ENCODE measurements around the gene CALCR.
"Not testable (repeated sequence)": the region's sequence is repeated elsewhere in the genome, so short reads cannot be mapped to it uniquely, and the experiment has no call there.

Gene CALCR

GRCh38 chr7:93562106-93562505 is 12.4 kb downstream of the CALCR start:
- no peak for DNase-seq (ENCODE audit: low spot score)

- no peak for DNase-seq (ENCODE audit: low spot score)
Measured at GRCh38 chr7:93559639-93560491, 14.7 kb downstream of the CALCR start.

- DNase-seq (ENCODE audit: low spot score): no peak
Measured at GRCh38 chr7:93558705-93559614, 15.6 kb downstream of the CALCR start.

- DNase-seq (ENCODE audit: low spot score): no peak
Measured at GRCh38 chr7:93551931-93552330, 22.6 kb downstream of the CALCR start.

DNA sequence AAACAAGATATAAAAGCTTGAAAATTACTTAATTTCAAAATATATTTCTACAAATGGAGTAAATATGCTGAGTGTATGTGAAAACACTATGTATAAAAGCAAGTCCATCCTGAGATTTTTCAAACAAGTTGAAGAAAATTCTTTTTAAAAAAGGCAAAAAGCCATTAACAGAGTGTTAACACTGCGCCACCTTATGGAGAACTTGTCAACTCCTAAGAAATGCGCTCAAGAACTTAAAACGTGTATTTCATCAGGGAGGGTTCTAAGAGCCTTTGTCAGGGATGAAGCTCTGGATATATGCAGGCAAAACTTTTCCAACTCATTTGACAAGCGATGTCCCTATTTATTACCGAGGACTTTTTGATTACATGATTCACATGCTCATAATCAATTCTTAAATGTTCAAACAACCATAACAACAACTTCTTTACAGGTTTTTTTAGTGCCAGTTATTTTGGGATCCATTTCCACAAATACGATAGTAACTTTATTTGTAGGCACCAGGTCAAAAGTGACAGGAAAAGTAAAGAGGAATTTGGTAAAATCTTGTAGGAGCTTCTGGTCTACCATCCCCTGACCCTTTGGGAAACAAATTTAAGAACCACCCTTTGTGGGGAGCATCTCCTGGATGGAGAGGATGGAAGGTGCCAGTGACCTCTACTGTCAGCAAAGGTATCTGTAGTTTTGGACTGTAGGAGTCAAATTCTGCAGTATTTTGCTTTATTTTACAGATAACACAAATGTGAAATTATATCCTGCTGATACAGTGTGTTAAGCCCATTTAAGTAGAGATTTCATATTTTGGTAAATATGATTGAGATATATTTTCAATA is 23.2 kb downstream of the CALCR start:
- peak; percentile 28 for DNase-seq (ENCODE audit: low spot score)

DNA sequence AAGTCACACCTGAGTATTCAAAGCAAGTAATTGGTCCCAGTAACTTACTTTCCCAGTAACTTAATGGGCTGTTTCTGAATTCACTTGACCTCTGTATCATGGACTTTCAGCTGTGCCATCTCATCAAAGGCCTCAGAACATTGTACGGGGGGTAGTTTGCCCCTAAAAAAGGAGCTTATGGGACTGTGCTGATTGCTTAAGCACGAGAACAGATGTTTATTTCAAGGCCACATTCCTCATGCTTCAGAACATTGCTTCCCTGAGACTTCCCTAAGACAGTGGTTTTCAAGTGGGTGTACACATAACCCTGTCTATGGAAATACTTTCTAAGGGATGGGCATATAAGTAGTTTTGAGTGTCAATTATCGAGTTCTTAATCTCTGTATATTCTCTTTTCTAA is 26.8 kb downstream of the CALCR start:
- DNase-seq (ENCODE audit: low spot score): no peak

DNA sequence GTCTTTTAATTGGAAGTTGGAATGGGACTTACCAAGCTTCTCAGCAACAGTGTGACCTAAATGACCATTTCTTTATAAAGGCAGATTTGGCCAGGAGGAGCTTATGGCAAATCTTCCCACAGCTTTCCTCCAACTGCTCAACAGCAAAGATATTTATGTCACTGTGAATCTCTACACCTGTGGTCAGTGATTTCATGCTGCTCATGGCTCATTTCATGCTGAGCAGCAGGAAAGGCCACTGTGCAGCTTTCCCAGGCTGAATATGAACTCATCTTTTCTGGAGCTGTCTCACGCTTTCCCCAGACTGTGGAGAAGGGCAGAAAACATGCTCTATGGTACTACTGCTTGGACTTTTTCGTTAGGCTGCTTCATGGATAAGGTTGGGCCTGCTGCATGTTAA is 29.8 kb downstream of the CALCR start:
- peak; percentile 88 for DNase-seq (ENCODE audit: low spot score)

DNA sequence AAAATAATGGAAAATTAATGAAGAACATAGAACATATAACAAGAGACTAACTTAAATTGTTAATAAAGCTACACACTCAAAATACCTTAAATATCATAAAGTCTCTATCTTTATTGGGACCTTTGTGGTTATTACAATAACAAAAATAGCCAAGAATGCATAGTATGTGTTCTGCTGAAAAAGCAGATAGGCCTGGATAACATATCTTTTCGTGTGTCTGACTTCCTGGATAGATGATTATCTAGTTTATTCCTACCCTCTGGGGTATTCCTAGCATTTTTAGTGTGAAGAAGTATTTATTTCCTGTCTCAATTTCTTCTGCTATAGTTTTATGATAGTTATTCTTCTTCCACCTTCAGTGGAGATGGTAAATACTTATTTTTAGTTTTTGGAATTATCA is 36.5 kb downstream of the CALCR start:
- DNase-seq (ENCODE audit: low spot score): no peak

DNA sequence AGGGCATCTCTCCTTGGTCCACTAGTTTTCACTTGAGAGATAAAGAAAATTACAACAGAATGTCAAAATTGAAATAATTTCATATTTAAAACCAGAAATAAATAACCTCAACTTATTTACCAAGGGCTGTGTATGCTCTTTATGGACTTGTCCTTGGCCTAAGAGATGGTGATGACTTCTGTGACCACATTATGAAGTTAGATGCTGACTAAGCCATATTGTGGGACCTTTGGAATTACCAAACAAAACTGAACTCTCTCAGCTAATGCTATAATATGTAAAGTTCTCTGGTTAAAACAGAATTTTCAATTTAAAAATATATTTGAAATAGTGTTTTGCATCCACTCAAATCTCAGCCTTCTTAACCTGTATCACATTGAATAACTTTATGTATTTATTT is 38.9 kb downstream of the CALCR start:
- DNase-seq (ENCODE audit: low spot score): no peak

GRCh38 chr7:93530701-93531100 is 43.8 kb downstream of the CALCR start:
- no peak for DNase-seq (ENCODE audit: low spot score)

DNA sequence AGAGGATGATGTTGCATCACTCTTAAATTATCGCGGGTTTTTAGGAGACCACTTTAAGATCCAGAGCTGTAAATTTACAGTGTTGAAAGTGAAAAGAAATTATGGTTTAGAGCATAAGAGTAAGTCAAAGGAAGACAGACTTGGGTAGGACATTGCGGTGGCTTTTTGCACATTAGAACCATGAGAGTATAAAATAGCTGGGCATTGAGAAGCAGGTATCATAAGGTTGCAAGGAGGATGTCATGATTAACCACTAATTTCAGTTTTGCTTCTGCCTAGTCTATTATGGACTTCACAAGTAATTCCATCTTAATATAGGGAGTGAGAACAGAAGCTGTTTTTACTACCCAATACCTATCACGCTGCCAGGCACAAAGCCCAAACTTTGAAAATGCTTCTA is 57.7 kb downstream of the CALCR start:
- DNase-seq (ENCODE audit: low spot score): no peak

GRCh38 chr7:93515144-93515543 is 59.4 kb downstream of the CALCR start:
- no peak for DNase-seq (ENCODE audit: low spot score)

- DNase-seq (ENCODE audit: low spot score): no peak
Measured at GRCh38 chr7:93509303-93509702, 65.2 kb downstream of the CALCR start.

DNA sequence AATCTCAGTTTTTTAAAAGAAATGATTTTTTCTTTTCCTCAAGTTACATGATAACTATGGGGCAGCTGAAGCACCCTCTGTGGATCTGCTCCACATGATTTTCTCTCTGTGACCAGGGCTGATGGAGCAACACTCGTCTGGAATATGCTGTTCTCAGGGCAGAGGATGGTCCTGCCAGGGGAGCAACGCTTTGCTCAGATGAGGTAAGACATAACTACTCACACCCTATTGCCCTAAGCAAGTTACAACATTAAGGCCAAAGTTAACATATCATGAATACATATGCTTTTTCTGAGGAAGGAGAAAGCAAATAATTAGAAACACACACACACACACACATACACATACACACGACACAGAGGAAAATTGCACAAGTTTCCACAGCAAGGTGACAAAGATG is 71.4 kb downstream of the CALCR start:
- DNase-seq (ENCODE audit: low spot score): no peak

- DNase-seq (ENCODE audit: low spot score): not testable (repeated sequence)
Measured at GRCh38 chr7:93491860-93492259, 82.7 kb downstream of the CALCR start.

GRCh38 chr7:93476491-93477344 is 97.8 kb downstream of the CALCR start:
- no peak for DNase-seq (ENCODE audit: low spot score)

DNA sequence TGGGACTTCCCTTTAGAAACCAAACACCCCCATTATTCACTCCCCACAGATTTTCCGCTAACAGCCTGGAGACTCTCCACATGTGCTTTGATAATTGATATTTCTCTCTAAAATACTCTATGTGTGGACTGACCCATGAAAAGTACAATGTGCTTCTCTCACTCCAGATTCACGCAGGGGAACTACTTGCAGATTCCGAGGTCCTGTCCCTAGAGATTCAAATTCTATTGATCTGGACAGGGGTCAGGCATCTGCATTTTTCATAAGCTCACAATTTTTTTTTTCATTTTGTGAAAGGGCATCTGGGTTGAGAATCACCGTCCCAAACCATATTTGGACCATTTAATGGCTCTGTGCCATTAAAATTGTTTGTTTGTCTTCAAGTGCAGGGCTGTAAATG is 98.7 kb downstream of the CALCR start:
- no peak for DNase-seq (ENCODE audit: low spot score)

DNA sequence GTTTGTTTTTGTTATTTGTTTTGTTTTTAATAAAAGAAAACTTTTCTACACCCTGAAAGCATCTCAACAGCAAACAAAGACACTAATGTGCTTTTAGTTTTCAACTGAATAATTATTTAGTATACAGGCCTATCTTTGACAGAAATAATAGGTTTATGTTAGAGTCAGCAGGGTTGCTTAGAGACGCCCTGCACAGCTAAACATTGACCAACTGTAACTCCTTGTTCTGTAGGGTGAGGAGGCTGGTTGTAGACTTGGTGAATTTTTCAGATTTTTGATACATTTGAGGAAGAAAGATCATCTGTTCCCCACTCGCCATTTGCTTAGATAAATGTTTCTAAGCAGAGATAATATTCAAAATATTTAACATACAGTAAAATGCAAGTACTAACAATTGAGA is 103.1 kb downstream of the CALCR start:
- no peak for DNase-seq (ENCODE audit: low spot score)

DNA sequence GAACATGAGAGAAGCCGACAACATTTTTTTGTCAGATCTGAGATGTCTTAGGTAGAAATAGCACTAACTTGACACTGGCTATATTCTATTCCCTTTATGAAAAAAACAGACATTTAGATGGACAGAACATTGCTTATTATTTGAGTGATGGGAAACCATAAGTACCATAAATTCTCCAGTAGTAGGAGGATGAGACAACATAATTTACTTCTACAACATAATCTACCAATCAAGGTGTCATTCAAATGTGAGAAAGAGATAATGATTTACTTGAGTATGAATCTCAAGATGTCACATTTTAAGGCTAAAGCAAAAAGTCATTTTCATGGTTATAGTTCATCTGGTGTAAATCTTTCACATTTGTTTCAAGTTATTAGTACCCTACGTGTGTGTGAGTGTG is 110.8 kb downstream of the CALCR start:
- DNase-seq (ENCODE audit: low spot score): no peak

DNA sequence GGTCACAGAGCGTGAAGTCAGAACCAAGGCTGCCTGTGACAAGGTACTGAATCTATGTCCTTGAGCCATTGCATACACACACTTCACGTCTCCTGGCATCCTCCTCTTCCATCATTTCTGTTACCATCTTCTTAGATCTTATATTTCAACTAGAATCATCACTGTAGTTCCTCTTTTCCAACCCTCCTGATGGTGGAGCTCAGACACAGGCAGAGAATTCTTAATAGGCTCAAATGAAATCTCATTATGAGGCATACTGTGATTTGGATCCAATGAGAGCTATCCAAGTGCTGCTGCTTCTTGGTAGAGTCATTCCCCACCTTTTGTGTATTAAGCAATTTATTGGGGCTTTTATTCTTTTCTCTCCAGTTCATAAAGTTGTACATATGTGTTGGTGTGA is 113.2 kb downstream of the CALCR start:
- peak; percentile 28 for DNase-seq (ENCODE audit: low spot score)

DNA sequence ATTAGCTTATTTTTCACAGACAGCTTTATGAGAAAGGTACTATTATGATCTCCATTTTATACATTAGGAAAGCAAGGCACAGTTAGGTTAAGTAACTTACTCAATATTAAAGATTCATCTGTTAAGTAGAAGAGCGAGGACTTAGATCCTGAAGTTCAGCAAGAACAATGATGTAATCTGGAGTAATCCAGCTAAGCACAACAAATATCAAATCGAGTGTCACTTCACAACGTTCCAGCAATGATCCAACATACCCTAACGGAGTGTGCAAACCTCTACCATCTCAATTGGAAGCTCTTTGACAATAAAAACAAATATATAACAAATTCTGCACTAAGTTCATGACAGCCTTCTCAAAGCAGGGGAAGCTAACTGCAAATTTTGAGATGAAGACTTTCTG is 121.3 kb downstream of the CALCR start:
- DNase-seq (ENCODE audit: low spot score): no peak
